Hepatocyte (in vitro differentiated cells): ENCODE results near the gene BLOC1S4. TPM values are rescaled to one million over a fixed set of nuclear protein-coding genes. Genes with fewer than 3 reads are reported as not detected.
A peak's percentile ranks its signal among the peaks of the same experiment; 100 is the strongest.

Source experiments
- DNase-seq: peaks from one replicate; pipeline ENCODE4 v3.0.0-alpha.2; 2016; ENCODE audit warnings: low spot score
- H2AFZ ChIP-seq: fragments of 200-600 bp; sonication (generic); 2 replicates; pipeline ENCODE4 v1.6.0; 2016; ENCODE audit warnings: antibody characterized with exemption, mild to moderate bottlenecking
- H3K27ac ChIP-seq: fragments of 200-600 bp; sonication (generic); 2 replicates; pipeline ENCODE4 v1.5.1; 2016; ENCODE audit warnings: mild to moderate bottlenecking
- H3K27me3 ChIP-seq: fragments of 200-600 bp; sonication (generic); 2 replicates; pipeline ENCODE4 v1.6.1; 2016
- H3K36me3 ChIP-seq: fragments of 200-600 bp; sonication (generic); replicated peaks from 2 replicates; pipeline ENCODE4 v1.5.1; 2016; ENCODE audit warnings: low read depth; ENCODE audit not compliant: insufficient read depth
- H3K4me1 ChIP-seq: fragments of 200-600 bp; sonication (generic); 2 replicates; pipeline ENCODE4 v1.5.1; 2016; ENCODE audit warnings: mild to moderate bottlenecking, moderate library complexity; ENCODE audit not compliant: insufficient read depth
- H3K4me2 ChIP-seq: fragments of 200-600 bp; sonication (generic); 2 replicates; pipeline ENCODE4 v1.6.0; 2016
- H3K4me3 ChIP-seq: fragments of 200-600 bp; sonication (generic); 2 replicates; pipeline ENCODE4 v1.5.1; 2016; ENCODE audit warnings: mild to moderate bottlenecking
- H3K79me2 ChIP-seq: fragments of 200-600 bp; sonication (generic); 2 replicates; pipeline ENCODE4 v1.6.0; 2017; ENCODE audit warnings: mild to moderate bottlenecking
- H3K9me2 ChIP-seq: fragments of 200-600 bp; sonication (generic); replicated peaks from 2 replicates; pipeline ENCODE4 v1.6.0; 2017; ENCODE audit warnings: mild to moderate bottlenecking; ENCODE audit not compliant: insufficient read depth
- H3K9me3 ChIP-seq: fragments of 200-600 bp; sonication (generic); 2 replicates; pipeline ENCODE4 v1.5.1; 2016; ENCODE audit warnings: low read depth, mild to moderate bottlenecking
- H4K20me1 ChIP-seq: fragments of 200-600 bp; sonication (generic); 2 replicates; pipeline ENCODE4 v1.6.0; 2016; ENCODE audit warnings: mild to moderate bottlenecking; ENCODE audit not compliant: insufficient read depth, poor library complexity, severe bottlenecking
- EZH2 ChIP-seq: fragments of 200-600 bp; sonication (generic); IDR thresholded peaks from 2 replicates; pipeline ENCODE4 v1.6.1; 2016; ENCODE audit warnings: antibody characterized with exemption, mild to moderate bottlenecking, borderline replicate concordance
- EZH2phosphoT487 ChIP-seq: fragments of 200-600 bp; sonication (generic); IDR thresholded peaks from one replicate; pipeline ENCODE4 v1.6.1; 2018; ENCODE audit warnings: antibody characterized with exemption, mild to moderate bottlenecking, low read depth, moderate library complexity; ENCODE audit not compliant: unreplicated experiment, severe bottlenecking
- WGBS: methylation state at CpG from one replicate; pipeline ENCODE4 v1.1.6; 2016; ENCODE audit warnings: low lambda C conversion rate; ENCODE audit errors: missing lambda C conversion rate; 5-methylcytosine and 5-hydroxymethylcytosine counted together
- polyA plus RNA-seq: library from polyadenylated mRNA; unstranded; fragments of >200 nt; fragmentation: Nextera tagmentation; extraction: Ambion mirVana; gene quantifications from 2 replicates; pipeline ENCODE4 v1.2.1, GENCODE V29; 2016
- total RNA-seq: library from RNA; depleted of rRNA; stranded (reverse); fragments of >200 nt; gene quantifications from 2 replicates; pipeline ENCODE4 v1.2.3, GENCODE V29; 2014
- TF ChIP-seq, protein P1 (sequence below): fragments of 200-600 bp; sonication (generic); IDR thresholded peaks from 2 replicates; pipeline ENCODE4 v1.5.1; 2016; ENCODE audit warnings: antibody characterized with exemption, mild to moderate bottlenecking; ENCODE audit not compliant: poor library complexity

The BLOC1S4 gene
- total and polyA plus RNA-seq, 2 experiments from 2014 or later: 33.3 to 60.0 TPM

DNA sequence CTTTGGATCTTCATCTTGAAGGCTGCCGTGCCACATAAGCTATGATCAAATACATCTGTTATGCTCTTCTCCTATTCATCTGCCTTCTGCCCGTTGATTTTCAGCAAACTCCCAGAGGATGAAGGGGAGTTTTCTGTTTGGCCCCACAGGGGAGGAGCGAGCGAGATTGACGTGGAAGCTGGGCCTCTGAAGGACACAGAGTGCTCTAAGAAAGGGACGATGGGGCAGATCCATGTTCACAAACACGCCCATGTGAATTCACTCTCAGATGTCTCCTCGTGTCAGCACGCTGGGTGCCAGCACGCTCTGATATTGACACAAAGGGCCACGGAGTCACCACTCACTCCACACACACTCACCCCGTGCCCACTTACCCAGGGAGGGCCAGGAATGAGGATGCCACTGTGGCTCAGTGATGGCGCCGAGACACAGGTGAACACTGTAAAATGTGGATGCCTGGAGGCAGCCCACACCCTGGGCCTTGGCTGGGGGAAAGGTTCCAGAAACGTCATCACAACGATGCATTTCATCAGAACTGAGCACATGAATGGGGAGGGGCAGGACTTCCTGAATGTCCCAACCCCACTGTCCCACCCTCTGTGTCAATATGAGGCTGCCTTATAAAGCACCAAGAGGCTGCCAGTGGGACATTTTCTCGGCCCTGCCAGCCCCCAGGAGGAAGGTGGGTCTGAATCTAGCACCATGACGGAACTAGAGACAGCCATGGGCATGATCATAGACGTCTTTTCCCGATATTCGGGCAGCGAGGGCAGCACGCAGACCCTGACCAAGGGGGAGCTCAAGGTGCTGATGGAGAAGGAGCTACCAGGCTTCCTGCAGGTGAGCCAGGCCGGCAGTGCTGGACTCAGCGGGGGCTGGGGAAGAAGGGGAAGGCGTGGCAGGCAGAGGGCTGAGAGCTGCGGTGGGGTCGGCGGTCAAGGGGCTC, 22.5 kb upstream of the BLOC1S4 start, which contains the start of gene S100P:
S100P (plus strand) TSS at position 648 of the 946 bp plus-strand sequence; CDS start at position 703, 55 bp downstream.
- Histone ChIP-seq H4K20me1 (no peaks in the 10 kb centered on the region), H2AFZ (no peak within 1 kb of the TSS), H3K79me2 (peaks cover 27% of the 10 kb centered on the region), H3K9me2 (no peaks in the 10 kb centered on the region), H3K27ac (peak within 1 kb of the TSS; percentile 96), H3K9me3 (no peaks in the 10 kb centered on the region), H3K36me3 (no peaks in the 10 kb centered on the region), H3K27me3 (no peaks in the 10 kb centered on the region), H3K4me2 (peak within 1 kb of the TSS; percentile 42), H3K4me1 (peaks cover 54% of the 10 kb centered on the region), H3K4me3 (no peak within 1 kb of the TSS)
- WGBS: 85% methylated on average over 29 of the region's 29 CpGs
- TF ChIP-seq, protein P1, sequence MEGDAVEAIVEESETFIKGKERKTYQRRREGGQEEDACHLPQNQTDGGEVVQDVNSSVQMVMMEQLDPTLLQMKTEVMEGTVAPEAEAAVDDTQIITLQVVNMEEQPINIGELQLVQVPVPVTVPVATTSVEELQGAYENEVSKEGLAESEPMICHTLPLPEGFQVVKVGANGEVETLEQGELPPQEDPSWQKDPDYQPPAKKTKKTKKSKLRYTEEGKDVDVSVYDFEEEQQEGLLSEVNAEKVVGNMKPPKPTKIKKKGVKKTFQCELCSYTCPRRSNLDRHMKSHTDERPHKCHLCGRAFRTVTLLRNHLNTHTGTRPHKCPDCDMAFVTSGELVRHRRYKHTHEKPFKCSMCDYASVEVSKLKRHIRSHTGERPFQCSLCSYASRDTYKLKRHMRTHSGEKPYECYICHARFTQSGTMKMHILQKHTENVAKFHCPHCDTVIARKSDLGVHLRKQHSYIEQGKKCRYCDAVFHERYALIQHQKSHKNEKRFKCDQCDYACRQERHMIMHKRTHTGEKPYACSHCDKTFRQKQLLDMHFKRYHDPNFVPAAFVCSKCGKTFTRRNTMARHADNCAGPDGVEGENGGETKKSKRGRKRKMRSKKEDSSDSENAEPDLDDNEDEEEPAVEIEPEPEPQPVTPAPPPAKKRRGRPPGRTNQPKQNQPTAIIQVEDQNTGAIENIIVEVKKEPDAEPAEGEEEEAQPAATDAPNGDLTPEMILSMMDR: no peak
- TF ChIP-seq EZH2 (no peak), EZH2phosphoT487 (no peak)
- peak; percentile 63 for DNase-seq

GRCh38 chr4:6694177-6694901, 21.6 kb upstream of the BLOC1S4 start:
- WGBS: 85% methylated on average over 15 of the region's 16 CpGs
- DNase-seq: no peak
- H3K4me2 ChIP-seq: peak overlapping the region; percentile 42
- H3K27ac ChIP-seq: peak overlapping the region; percentile 96
- peaks cover 47% of the 10 kb centered on the region for H3K4me1 ChIP-seq
- H3K4me3 ChIP-seq: no peak overlapping the region
- no peak overlapping the region for H2AFZ ChIP-seq
- H3K27me3 ChIP-seq: no peaks in the 10 kb centered on the region
- no peaks in the 10 kb centered on the region for H3K9me3 ChIP-seq
- H3K9me2 ChIP-seq: no peaks in the 10 kb centered on the region
- H4K20me1 ChIP-seq: no peaks in the 10 kb centered on the region
- H3K36me3 ChIP-seq: no peaks in the 10 kb centered on the region
- TF ChIP-seq EZH2: no peak
- TF ChIP-seq, protein P1: no peak
- no peak for TF ChIP-seq EZH2phosphoT487
- H3K79me2 ChIP-seq: peaks cover 33% of the 10 kb centered on the region

- peaks cover 36% of the 10 kb centered on the region for H3K4me1 ChIP-seq
- DNase-seq: peak; percentile 76
- no peaks in the 10 kb centered on the region for H3K27me3 ChIP-seq
- TF ChIP-seq, protein P1: no peak
- no peak for TF ChIP-seq EZH2
- TF ChIP-seq EZH2phosphoT487: no peak
- peak overlapping the region; percentile 93 for H3K27ac ChIP-seq
- peaks cover 43% of the 10 kb centered on the region for H3K79me2 ChIP-seq
- no peak overlapping the region for H3K4me3 ChIP-seq
- no peaks in the 10 kb centered on the region for H3K36me3 ChIP-seq
- no peaks in the 10 kb centered on the region for H3K9me2 ChIP-seq
- H2AFZ ChIP-seq: no peak overlapping the region
- H3K9me3 ChIP-seq: no peaks in the 10 kb centered on the region
- no peaks in the 10 kb centered on the region for H4K20me1 ChIP-seq
- WGBS: 51% methylated on average over 18 of the region's 18 CpGs
- peak overlapping the region; percentile 63 for H3K4me2 ChIP-seq
Measured at GRCh38 chr4:6695660-6696610, 20.0 kb upstream of the BLOC1S4 start.
